Activated T-cell treated with anti-CD3 and anti-CD28 coated beads, Interleukin-2, amount 50 U/mL, for 24 hours (primary cell): Measurements from ENCODE around the gene ADGRB3.
"Not testable (repeated sequence)": the region's sequence is repeated elsewhere in the genome, so short reads cannot be mapped to it uniquely, and the experiment has no call there.

ENCODE experiments used
- DNase-seq: peaks from one replicate; pipeline ENCODE4 v3.0.0-alpha.2; 2020
- H3K27ac Mint-ChIP-seq: 2 replicates; pipeline ENCODE4 v1.8.0; 2020; ENCODE audit warnings: mild to moderate bottlenecking, mixed read lengths
- H3K27me3 Mint-ChIP-seq: 2 replicates; pipeline ENCODE4 v1.8.0; 2020; ENCODE audit warnings: mixed read lengths
- H3K36me3 Mint-ChIP-seq: 2 replicates; pipeline ENCODE4 v1.8.0; 2020; ENCODE audit warnings: low read depth, mixed read lengths
- H3K4me1 Mint-ChIP-seq: 2 replicates; pipeline ENCODE4 v1.8.0; 2020; ENCODE audit warnings: low read depth, mixed read lengths
- H3K4me3 Mint-ChIP-seq: 2 replicates; pipeline ENCODE4 v1.8.0; 2020; ENCODE audit warnings: mild to moderate bottlenecking, moderate library complexity, mixed read lengths
- H3K9me3 Mint-ChIP-seq: 2 replicates; pipeline ENCODE4 v1.8.0; 2020; ENCODE audit warnings: mixed read lengths

The ADGRB3 gene

GRCh38 chr6:68834551-68834950, 199.5 kb downstream of the ADGRB3 start:
- no peaks in the 10 kb centered on the region for H3K36me3 Mint-ChIP-seq
- no peak overlapping the region for H3K4me3 Mint-ChIP-seq
- H3K27me3 Mint-ChIP-seq, result no peaks in the 10 kb centered on the region
- H3K27ac Mint-ChIP-seq, result no peak overlapping the region
- H3K4me1 Mint-ChIP-seq, result no peaks in the 10 kb centered on the region
- DNase-seq, result no peak
- H3K9me3 Mint-ChIP-seq, result peaks cover 2% of the 10 kb centered on the region

- H3K36me3 Mint-ChIP-seq, result no peaks in the 10 kb centered on the region
- DNase-seq, result no peak
Observed at GRCh38 chr6:68838571-68838970, 203.5 kb downstream of the ADGRB3 start.

GRCh38 chr6:68852791-68853190, 217.7 kb downstream of the ADGRB3 start:
- Mint-ChIP-seq H3K27me3 (no peaks in the 10 kb centered on the region), H3K27ac (no peak overlapping the region), H3K4me3 (no peak overlapping the region), H3K9me3 (peaks cover 13% of the 10 kb centered on the region), H3K4me1 (no peaks in the 10 kb centered on the region), H3K36me3 (no peaks in the 10 kb centered on the region)
- no peak for DNase-seq

More at GRCh38 chr6:68838571-68838970, 203.5 kb downstream of the ADGRB3 start:
- H3K27me3 Mint-ChIP-seq, result no peaks in the 10 kb centered on the region
- H3K9me3 Mint-ChIP-seq, result peaks cover 3% of the 10 kb centered on the region
- no peak overlapping the region for H3K4me3 Mint-ChIP-seq
- H3K27ac Mint-ChIP-seq, result no peak overlapping the region
- no peaks in the 10 kb centered on the region for H3K4me1 Mint-ChIP-seq

- Mint-ChIP-seq H3K4me3 (no peak overlapping the region), H3K36me3 (no peaks in the 10 kb centered on the region), H3K4me1 (no peaks in the 10 kb centered on the region), H3K27ac (no peak overlapping the region), H3K27me3 (no peaks in the 10 kb centered on the region), H3K9me3 (peaks cover 35% of the 10 kb centered on the region)
- DNase-seq, result no peak
Observed at GRCh38 chr6:68859233-68859632, 224.2 kb downstream of the ADGRB3 start.

- Mint-ChIP-seq H3K27ac (no peak overlapping the region), H3K36me3 (no peaks in the 10 kb centered on the region), H3K4me3 (no peak overlapping the region), H3K4me1 (no peaks in the 10 kb centered on the region), H3K27me3 (no peaks in the 10 kb centered on the region), H3K9me3 (peaks cover 8% of the 10 kb centered on the region)
- no peak for DNase-seq
Observed at GRCh38 chr6:68868646-68869045, 233.6 kb downstream of the ADGRB3 start.

GRCh38 chr6:68873236-68873635, 238.2 kb downstream of the ADGRB3 start:
- Mint-ChIP-seq H3K27me3 (no peaks in the 10 kb centered on the region), H3K4me3 (no peak overlapping the region), H3K36me3 (no peaks in the 10 kb centered on the region), H3K4me1 (no peaks in the 10 kb centered on the region), H3K27ac (no peak overlapping the region), H3K9me3 (peaks cover under 1% of the 10 kb centered on the region)
- no peak for DNase-seq

DNA sequence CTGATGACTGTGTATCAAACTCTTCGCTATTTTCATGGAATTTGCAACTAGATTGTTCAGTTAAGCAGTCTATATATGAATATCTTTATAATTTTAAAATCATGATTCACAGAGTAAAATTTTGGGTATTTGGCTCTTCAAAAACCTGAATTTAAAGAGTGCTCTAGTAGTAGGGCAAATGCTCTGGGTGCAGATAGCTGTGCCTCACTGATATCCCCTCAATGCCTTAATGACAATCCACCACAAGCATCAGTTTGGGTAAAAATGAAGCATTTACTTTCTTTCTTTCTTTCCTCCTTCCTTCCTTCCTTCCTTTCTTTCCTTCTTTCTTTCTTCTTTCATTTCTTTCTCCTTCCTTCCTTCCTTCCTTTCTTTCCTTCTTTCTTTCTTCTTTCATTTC, 239.7 kb downstream of the ADGRB3 start:
- H3K27ac Mint-ChIP-seq, result no peak overlapping the region
- H3K4me3 Mint-ChIP-seq, result no peak overlapping the region
- H3K4me1 Mint-ChIP-seq, result no peaks in the 10 kb centered on the region
- H3K36me3 Mint-ChIP-seq, result no peaks in the 10 kb centered on the region
- H3K9me3 Mint-ChIP-seq, result no peaks in the 10 kb centered on the region
- no peaks in the 10 kb centered on the region for H3K27me3 Mint-ChIP-seq
- DNase-seq, result no peak

- H3K9me3 Mint-ChIP-seq, result no peaks in the 10 kb centered on the region
- no peaks in the 10 kb centered on the region for H3K27me3 Mint-ChIP-seq
- no peaks in the 10 kb centered on the region for H3K36me3 Mint-ChIP-seq
- DNase-seq, result no peak
- H3K4me1 Mint-ChIP-seq, result no peaks in the 10 kb centered on the region
- no peak overlapping the region for H3K4me3 Mint-ChIP-seq
- H3K27ac Mint-ChIP-seq, result no peak overlapping the region
Observed at GRCh38 chr6:68875403-68875802, 240.3 kb downstream of the ADGRB3 start.

DNA sequence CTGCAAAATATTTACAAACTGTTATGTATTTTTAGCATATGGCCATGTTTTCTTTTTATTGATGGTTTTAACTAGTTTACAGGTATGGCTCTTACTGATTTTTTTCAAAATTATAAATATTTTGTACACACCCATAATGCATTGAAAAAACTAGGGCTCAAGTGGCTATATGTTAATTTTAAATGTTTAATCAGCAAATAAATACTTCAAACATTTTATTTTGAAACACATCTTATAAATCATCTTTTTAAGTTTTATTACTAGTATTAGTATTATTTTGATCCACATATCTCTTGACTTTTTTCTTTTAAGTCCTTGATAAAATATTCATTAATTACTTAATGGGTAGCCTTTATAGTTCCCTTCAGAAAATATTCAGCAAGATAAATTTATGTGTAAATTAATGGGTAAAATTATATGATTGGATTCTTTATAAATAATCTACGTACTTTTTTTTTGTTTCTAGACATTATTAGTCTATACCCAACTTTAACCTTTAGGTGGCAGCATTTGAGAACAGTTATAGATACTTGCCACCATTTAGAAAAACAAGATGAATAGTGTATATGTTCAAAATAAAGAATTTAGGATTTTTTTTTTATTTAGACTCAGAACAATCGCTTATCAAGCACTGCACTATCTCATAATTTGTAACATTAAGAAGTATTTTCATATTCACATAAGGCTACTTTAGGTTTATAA, 241.9 kb downstream of the ADGRB3 start:
- no peak for DNase-seq
- Mint-ChIP-seq H3K27me3 (no peaks in the 10 kb centered on the region), H3K9me3 (no peaks in the 10 kb centered on the region)

GRCh38 chr6:68880050-68880813, 245.2 kb downstream of the ADGRB3 start:
- no peak for DNase-seq
- H3K9me3 Mint-ChIP-seq, result no peaks in the 10 kb centered on the region
- H3K27me3 Mint-ChIP-seq, result no peaks in the 10 kb centered on the region
- no peak overlapping the region for H3K27ac Mint-ChIP-seq
- H3K4me1 Mint-ChIP-seq, result no peaks in the 10 kb centered on the region
- H3K4me3 Mint-ChIP-seq, result no peak overlapping the region
- no peaks in the 10 kb centered on the region for H3K36me3 Mint-ChIP-seq

More for the DNA sequence above, 241.9 kb downstream of the ADGRB3 start:
- Mint-ChIP-seq H3K36me3 (no peaks in the 10 kb centered on the region), H3K4me3 (no peak overlapping the region), H3K4me1 (no peaks in the 10 kb centered on the region), H3K27ac (no peak overlapping the region)

GRCh38 chr6:68883325-68883724, 248.2 kb downstream of the ADGRB3 start:
- H3K27me3 Mint-ChIP-seq, H3K27ac Mint-ChIP-seq, H3K4me1 Mint-ChIP-seq, H3K9me3 Mint-ChIP-seq, H3K36me3 Mint-ChIP-seq, H3K4me3 Mint-ChIP-seq, DNase-seq: not testable (repeated sequence)

- Mint-ChIP-seq H3K36me3 (no peaks in the 10 kb centered on the region), H3K27ac (no peak overlapping the region), H3K27me3 (no peaks in the 10 kb centered on the region), H3K4me3 (no peak overlapping the region), H3K9me3 (no peaks in the 10 kb centered on the region), H3K4me1 (no peaks in the 10 kb centered on the region)
- DNase-seq, result no peak
Observed at GRCh38 chr6:68891419-68891818, 256.3 kb downstream of the ADGRB3 start.

DNA sequence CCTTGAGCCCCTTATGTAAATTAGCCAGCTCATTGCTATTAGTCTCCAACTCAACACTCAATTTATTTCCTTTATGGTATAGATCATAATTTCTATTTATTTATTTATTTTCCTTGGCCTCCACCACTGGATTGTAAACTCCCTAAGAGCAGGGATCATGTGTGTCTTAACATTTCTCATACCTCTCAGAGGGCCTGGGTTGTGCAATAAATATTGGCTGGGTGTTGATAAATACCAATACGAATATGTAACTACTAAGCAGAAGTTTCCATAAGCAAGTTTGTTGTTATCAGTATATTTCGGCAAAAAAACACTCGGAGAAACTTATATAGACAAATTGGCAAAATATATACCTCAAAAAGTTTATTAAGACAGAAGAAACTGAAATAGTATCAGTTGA, 257.4 kb downstream of the ADGRB3 start:
- DNase-seq, result no peak
- Mint-ChIP-seq H3K9me3 (no peaks in the 10 kb centered on the region), H3K36me3 (no peaks in the 10 kb centered on the region), H3K4me3 (no peak overlapping the region), H3K27me3 (no peaks in the 10 kb centered on the region), H3K4me1 (no peaks in the 10 kb centered on the region), H3K27ac (no peak overlapping the region)

DNA sequence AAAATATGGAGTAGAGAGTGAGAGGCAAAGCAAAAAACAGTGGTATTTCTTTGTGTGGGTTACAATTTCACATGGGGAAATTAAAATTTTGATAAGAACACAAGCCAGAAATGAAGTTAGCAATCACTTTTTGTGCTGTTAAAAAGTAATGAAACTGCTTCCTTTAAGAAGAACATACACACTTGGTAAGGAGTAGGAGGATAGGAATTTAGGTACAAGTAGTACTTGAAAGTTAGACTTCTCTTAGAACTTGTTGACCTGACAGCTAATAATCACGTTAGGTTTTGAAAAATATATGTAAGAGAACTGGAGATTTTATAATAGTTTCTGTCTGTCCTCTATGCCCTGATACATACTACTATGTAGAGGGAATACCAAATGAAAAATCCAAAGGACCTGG, 260.8 kb downstream of the ADGRB3 start:
- no peak overlapping the region for H3K27ac Mint-ChIP-seq
- no peak for DNase-seq
- H3K4me3 Mint-ChIP-seq, result no peak overlapping the region
- no peaks in the 10 kb centered on the region for H3K27me3 Mint-ChIP-seq
- H3K36me3 Mint-ChIP-seq, result no peaks in the 10 kb centered on the region
- no peaks in the 10 kb centered on the region for H3K4me1 Mint-ChIP-seq
- no peaks in the 10 kb centered on the region for H3K9me3 Mint-ChIP-seq

- no peak overlapping the region for H3K4me3 Mint-ChIP-seq
- H3K4me1 Mint-ChIP-seq, result no peaks in the 10 kb centered on the region
- H3K27ac Mint-ChIP-seq, result no peak overlapping the region
- H3K36me3 Mint-ChIP-seq, result no peaks in the 10 kb centered on the region
- DNase-seq, result no peak
- no peaks in the 10 kb centered on the region for H3K9me3 Mint-ChIP-seq
- no peaks in the 10 kb centered on the region for H3K27me3 Mint-ChIP-seq
Observed at GRCh38 chr6:68901044-68901443, 266.0 kb downstream of the ADGRB3 start.
